GM18907 (cell line): ENCODE results near the gene SMG5.
"Not testable (repeated sequence)": the region's sequence is repeated elsewhere in the genome, so short reads cannot be mapped to it uniquely, and the experiment has no call there.

Source experiments
- ATAC-seq: cut with Tn5 transposase; IDR thresholded peaks from one replicate; pipeline ENCODE4 v1.9.1; 2021; ENCODE audit warnings: mild to moderate bottlenecking, moderate library complexity; ENCODE audit not compliant: unreplicated experiment

The SMG5 gene, protein sequence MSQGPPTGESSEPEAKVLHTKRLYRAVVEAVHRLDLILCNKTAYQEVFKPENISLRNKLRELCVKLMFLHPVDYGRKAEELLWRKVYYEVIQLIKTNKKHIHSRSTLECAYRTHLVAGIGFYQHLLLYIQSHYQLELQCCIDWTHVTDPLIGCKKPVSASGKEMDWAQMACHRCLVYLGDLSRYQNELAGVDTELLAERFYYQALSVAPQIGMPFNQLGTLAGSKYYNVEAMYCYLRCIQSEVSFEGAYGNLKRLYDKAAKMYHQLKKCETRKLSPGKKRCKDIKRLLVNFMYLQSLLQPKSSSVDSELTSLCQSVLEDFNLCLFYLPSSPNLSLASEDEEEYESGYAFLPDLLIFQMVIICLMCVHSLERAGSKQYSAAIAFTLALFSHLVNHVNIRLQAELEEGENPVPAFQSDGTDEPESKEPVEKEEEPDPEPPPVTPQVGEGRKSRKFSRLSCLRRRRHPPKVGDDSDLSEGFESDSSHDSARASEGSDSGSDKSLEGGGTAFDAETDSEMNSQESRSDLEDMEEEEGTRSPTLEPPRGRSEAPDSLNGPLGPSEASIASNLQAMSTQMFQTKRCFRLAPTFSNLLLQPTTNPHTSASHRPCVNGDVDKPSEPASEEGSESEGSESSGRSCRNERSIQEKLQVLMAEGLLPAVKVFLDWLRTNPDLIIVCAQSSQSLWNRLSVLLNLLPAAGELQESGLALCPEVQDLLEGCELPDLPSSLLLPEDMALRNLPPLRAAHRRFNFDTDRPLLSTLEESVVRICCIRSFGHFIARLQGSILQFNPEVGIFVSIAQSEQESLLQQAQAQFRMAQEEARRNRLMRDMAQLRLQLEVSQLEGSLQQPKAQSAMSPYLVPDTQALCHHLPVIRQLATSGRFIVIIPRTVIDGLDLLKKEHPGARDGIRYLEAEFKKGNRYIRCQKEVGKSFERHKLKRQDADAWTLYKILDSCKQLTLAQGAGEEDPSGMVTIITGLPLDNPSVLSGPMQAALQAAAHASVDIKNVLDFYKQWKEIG

GRCh38 chr1:156282479-156283222 is at the start of gene SMG5:
SMG5 (minus strand) TSS chr1:156282825; CDS start chr1:156282680, 145 bp downstream.
- ATAC-seq, result peak; percentile 84

GRCh38 chr1:156323179-156323578 is 40.6 kb upstream of the SMG5 start:
- ATAC-seq, result not testable (repeated sequence)

GRCh38 chr1:156320560-156320959 is 37.9 kb upstream of the SMG5 start:
- no peak for ATAC-seq

GRCh38 chr1:156319664-156320063 is 37.0 kb upstream of the SMG5 start:
- no peak for ATAC-seq

DNA sequence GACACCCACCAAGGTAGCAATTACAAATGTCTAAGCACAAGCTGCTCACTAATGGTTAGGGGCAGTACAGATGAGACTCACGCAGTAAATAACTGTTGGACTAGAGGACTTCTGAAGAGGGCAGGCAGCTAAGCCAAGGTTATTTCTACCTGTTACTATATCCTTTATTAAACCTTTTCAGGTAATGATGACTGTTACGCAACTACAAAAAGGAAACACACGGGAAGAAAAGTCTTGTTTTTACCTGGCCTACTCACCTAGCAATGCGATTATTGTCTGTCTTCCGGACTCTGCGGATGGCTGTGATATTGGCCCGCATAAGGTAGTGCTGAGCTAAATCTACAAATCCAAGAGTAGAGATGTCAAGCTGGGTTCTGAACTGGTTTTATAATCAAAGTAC is 34.3 kb upstream of the SMG5 start:
- no peak for ATAC-seq

- ATAC-seq, result no peak
Measured at GRCh38 chr1:156310962-156311361, 28.3 kb upstream of the SMG5 start.

DNA sequence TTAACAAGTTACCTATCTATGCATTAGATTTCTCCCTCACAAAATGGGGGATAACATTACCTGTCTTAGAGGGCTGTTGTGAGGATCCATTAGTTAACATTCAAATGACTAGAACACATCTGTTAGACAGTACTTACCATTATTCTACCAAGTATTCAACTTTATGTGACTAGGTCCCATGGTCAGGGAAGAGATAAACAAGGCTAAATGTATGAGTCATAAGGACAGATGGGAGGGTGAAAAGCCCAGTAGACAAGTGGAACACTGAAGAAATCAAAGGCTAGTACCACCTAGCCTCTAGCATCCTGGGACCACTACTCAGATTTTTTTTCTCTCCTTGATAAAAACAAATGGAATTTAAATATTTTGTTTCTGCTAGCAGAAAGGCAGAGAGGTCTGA is 25.5 kb upstream of the SMG5 start:
- ATAC-seq, result no peak

DNA sequence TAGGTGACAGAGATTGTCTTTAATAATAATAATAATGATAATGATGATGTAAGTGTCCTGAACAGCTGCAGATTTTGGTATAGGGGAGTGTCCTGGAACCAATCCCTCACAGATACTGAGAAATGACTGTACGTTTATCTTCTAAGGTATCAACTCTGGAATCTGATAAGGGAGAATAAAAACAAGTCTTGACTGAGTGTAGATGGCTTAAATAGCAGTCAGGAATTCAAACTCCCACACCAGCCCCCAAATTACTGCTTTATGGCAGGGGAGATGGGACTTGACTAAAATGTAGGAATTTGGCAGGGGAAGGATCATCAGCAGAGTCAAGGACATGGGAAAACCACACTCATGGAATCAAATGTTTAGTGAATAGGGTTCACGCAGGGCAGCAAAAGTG is 22.6 kb upstream of the SMG5 start:
- no peak for ATAC-seq

DNA sequence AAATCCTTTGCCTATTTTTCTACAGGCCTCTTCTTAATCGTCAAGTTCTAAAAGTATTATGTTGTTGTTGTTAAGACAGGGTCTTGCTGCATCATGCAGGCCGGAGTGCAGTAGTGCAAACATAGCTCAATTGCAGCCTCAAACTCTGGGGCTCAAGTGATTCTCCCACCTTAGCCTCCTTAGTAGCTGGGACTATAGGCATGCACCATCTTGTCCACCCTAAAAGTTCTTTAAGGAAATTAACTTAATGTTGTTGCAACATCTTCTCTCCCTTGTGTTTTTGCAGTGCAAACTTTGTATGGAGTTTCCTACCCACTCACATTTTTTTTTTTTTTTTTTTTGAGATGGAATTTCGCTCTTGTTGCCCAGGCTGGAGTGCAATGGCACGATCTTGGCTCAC is 20.6 kb upstream of the SMG5 start:
- no peak for ATAC-seq

GRCh38 chr1:156298852-156299357 is 16.3 kb upstream of the SMG5 start, which contains the start of gene VHLL:
VHLL (minus strand) TSS chr1:156299307; CDS start chr1:156299189, 118 bp downstream.
- no peak for ATAC-seq

DNA sequence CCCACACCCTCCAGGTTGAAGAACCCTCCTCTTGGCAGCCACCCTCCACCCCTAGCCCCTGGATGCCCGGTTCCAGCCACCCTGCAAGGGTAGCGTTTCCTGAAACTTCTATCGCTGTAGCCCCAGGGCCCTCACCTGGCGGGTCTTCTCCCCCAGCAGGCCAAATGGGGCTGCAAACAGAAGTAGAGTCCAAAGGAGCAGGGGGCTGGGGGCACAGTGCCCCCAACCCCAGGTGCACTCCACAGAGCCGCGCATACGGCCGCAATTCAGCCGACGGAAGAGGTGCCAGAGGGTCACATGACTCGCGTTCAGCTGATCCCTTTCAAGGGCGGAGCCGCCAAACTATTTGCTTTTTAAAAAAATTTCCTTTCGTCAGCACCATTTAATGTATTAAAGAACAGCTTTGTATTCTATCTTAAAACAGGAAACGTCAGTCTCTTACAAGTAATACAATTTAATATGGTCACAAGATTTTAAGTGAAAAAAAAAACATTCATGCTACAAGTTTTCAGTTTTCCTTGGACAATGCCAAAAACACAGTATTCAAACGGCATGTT is 12.8 kb upstream of the SMG5 start, which contains the start of gene GLMP:
Gene GLMP (minus strand): TSS at position 289 of the 557 bp plus-strand sequence. CDS start 34 bp downstream, at position 255.
- no peak for ATAC-seq

- ATAC-seq, result no peak
Measured at GRCh38 chr1:156293895-156294294, 11.3 kb upstream of the SMG5 start.

DNA sequence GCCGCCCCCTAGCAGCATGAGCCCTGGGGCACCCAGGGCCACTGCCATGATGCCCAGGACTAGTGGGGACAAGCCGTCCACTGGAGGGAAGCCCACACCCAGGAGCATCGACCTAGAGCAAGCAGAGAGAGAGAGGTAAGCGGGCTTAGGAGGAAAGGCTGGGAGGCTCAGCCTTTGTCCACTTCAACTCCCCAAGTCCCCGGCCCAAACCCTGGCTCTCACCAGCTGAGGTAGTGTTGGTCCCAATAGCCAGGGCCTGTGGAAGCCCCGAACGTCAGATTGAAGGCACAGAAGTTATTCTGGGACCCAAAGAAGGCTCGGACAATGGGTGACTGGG is 10.4 kb upstream of the SMG5 start:
- ATAC-seq, result no peak

DNA sequence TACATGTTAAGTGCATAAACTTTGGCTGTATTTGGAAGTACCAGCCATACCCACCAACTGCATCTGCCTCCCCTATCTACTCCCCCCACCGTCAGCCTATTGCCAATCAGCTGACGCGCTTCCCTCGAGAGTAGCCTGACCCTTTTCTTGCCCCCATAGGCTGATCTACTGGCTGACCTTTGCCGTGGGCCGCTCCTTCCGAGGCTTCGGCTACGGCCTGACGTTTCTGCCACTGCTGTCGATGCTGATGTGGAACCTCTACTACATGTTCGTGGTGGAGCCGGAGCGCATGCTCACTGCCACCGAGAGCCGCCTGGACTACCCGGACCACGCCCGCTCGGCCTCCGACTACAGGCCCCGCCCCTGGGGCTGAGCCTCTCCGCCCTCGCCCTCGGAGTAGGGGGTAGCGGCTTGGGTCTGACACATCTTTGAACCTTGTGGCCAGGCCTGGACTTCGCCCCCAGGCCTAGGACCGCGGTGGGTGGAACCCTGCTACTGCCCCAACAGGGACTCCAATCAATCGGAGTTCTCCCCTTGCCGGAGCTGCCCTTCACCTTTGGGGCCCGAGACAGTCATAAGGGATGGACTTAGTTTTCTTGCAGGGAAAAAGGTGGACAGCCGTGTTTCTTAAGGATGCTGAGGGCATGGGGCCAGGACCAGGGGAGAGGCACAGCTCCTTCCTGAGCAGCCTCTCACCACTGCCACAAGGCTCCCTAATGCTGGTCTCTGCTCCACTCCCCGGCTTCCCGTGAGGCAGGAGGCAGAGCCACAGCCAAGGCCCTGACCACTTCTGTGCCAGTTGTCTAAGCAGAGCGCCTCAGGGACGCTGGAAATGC is 8.8 kb upstream of the SMG5 start:
- ATAC-seq, result no peak

- ATAC-seq, result no peak
Measured at GRCh38 chr1:156289857-156290256, 7.2 kb upstream of the SMG5 start.

DNA sequence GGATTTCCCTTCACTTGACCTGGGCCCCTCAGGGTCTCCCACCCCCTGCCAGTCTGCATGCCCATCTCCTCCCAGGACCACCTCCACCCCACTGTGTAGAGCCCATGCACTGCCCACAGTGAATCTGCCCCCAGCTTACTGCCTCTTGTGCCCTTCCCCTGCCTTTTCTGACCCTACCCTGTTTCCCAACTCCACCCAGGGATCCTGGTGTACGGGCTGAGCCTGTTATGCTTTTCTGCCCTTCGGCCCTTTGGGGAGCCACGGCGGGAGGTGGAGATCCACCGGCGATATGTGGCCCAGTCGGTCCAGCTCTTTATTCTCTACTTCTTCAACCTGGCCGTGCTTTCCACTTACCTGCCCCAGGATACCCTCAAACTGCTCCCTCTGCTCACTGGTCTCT is 3.4 kb upstream of the SMG5 start:
- no peak for ATAC-seq

DNA sequence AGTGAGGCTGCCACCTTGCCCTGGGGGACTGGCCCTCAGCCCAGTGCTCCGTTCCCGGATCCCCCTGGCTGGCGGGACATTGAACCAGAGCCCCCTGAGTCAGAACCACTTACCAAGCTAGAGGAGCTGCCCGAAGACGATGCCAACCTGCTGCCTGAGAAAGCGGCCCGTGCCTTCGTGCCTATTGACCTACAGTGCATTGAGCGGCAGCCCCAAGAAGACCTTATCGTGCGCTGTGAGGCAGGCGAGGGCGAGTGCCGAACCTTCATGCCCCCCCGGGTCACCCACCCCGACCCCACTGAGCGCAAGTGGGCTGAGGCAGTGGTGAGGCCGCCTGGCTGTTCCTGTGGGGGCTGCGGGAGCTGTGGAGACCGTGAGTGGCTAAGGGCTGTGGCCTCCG is 2.8 kb upstream of the SMG5 start:
- ATAC-seq, result no peak

DNA sequence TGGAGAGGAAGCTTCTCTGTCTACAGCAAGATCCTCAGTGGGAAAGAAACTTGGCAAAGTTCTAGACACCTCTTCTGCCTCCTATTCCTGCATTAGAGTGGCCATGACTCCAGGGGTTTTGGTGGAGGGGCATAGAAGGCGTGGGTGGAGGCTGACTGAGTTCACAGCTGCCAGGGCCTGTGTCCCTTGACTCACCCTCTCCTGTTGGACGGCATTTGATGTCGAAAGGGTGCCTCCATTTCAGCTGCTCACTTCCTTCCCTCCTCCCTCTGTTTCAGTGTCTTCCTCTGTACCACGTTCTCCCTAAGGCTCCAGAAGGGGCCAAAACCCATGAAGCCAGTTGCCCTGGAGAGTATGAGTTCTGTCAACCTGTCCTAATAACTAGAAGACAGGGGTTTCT is 2.1 kb upstream of the SMG5 start:
- ATAC-seq, result no peak

DNA sequence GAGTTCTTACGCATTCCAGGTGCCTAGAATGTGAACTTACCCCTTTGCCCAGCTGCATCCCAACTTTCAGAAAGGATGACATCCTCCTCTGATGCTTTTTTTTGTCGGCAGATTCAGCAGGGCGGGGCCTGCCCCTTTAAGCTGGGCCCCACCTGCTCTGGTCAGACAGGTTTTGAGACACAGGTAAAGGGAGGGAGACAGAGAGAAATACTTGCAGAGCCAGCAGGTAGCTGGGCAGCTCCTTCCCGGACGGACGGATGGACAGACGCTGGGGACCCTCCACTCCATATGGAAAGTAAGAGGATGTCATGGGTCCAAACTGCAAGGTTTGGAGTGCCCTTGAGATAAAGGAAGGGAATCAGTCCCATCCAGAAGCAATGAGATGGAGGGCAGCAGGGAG is 1.5 kb upstream of the SMG5 start, which contains the start of gene TMEM79:
Gene TMEM79 (plus strand): TSS at position 214 of the 400 bp plus-strand sequence. CDS start 902 bp downstream, outside the sequence.
- ATAC-seq, result no peak
